Activated CD8-positive, alpha-beta memory T cell treated with anti-CD3 and anti-CD28 coated beads, Interleukin-2, amount 50 U/mL, for 48 hours (primary cell): ENCODE results near the gene KCNMB2.
"Not testable (repeated sequence)": the region's sequence is repeated elsewhere in the genome, so short reads cannot be mapped to it uniquely, and the experiment has no call there.

ENCODE experiments used
- DNase-seq: peaks from one replicate; pipeline ENCODE4 v3.0.0-alpha.2; 2020

KCNMB2 gene

DNA sequence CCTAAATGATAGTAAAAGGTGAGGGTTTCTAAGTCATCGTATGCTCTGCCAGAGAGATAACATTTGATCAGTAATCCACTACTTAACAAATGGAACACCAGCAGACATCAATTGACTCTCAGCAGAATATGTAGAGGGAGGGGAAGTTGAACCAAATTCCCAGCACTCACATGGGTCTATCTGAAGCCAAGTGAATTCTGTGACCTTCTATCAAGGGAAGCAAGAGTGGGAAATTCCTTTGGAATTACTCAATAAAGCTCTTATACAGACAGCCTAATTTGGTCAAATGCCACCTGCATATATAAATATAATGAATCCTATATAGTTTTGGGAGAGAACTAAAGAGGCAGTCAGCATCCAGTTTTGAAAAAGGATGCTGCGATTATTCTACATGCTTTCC is 15.8 kb upstream of the KCNMB2 start:
- DNase-seq = no peak

DNA sequence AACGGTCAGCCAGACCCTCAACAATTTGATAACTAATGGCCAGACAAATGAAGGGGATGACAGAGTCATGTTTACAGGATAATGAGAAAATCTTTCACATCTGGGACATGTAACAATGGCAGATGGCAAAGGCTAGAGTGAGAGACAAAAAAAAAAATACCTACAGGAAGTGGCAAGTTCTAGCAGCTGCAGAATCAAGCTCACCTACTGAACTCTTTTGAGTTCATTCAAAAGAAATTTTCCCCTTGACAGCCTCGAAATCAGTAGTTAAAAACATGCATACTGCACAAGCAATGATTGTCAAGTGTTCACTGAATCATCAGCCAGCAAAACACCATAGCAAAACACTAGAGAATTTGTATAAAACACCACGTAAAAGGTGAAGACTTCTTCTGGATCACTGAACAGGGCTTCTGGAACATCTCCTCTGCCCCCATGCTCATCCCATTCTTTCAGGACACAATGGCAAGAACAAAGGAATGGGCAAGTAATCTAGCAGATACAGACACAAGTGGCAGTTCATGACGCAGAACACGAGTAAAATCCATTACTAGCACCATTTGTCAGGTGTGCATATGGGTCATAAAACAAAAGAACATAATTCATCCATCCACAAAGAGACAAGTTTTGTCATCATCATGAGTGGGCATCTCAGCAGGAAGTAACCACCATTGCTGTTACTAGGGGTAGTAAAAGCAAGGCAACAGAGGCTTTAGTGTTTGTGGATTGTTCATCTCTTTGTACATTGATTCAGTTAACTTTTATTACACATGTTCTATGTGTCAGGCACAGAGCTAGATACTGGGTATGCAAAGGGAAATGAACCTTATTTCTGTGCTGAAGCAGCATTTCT is 13.8 kb upstream of the KCNMB2 start:
- DNase-seq = no peak

DNA sequence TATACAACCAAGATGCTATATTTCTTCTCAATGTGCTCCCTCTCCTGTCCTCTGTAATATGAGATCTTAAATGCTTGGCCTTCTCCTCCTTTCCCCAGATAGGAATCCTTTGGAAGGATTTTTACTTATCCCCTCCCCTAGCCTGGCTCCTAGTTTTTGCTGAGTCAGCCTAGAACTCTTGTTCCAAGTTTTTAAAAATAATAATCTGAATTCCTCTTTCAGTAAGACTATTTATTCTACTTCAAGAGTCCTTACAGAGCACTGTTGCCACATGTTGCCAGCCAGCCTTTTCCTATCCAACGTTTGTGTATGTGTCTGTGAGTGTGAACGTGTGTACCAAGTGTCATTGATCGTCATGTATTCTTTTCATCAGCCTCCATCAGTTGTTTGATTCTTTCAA is 11.0 kb upstream of the KCNMB2 start:
- DNase-seq = no peak

DNA sequence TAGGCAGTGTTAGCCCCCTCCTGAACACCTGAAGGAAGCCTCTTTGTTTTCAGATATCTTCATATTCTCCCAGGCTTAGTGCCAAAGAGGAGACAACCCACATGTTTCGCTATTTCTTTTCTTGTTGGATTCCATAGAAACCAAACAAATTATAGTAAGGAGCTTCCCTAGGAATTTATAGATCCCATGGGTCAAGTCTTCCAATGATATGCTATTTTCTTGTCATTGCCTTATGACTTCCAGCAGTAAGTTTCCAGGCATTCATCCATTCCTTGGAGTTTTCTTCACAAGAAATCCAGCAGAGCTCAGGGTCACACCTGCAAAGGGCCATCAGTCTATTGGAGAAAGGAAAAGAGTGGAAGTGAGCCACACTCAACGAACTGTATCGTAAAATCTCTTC is 9.9 kb upstream of the KCNMB2 start:
- no peak for DNase-seq

DNA sequence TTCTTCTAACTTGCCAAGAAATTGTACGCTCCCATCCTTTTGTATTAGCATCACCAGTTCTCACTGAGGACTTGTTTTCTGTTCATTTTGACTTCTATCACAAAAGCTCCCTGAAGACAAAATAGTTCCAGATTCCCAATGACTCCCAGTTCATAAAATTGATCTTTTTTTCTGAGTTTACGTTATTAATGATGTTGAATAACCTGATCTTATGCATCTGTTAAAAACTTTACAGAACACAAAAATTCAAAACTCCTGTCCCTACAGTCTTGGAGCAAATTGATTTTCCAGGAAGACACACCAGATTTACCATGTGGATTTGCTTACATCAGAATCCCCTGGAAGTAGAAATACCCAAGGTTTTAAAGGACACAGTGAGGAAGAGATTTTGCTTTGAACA is 8.3 kb upstream of the KCNMB2 start:
- no peak for DNase-seq

DNA sequence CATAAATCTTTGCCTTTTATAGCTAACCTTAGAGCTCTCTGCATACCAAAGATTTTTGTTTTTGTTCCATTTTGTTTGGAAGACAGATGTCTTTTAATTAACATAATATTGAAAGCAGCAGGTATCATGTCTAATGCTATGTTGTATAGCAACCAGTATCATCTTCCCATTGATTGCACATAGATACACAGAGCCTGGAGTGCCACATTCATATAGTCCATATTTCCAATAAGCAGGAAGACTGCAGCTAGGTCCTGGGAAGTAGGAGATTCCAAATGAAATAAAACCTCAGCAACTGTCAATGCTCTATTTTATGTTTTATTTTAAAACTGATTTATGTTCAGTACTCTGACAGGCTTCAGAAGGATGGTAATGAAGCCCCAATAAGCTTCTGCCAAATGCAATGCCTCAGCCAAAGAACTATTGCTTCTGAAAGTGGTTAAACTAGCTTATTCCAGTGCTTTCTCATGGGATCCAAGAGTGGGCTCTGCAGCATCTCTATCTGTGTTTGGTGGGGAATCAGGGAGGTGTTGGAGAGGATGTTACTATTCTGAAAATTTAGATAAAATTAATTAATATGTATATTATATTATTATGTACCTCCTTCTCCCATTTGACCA is 6.5 kb upstream of the KCNMB2 start:
- no peak for DNase-seq

DNA sequence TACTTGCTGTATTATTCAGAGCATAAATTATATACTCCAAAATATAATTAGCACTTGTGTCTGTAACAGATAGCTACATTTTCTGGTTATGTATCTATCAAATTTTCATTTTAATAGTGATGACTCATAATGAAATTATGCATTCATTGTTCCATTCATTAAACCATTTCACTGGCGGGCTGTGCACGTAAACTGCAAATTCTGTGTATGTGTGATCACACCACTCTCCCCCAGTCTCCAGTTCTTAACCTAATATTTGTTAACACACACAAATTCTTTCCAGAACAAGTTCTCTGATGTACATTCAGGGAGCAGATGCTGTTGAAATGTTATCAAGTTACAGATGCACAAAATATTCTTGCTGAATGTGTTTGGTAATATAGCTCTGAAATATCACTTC is 3.8 kb upstream of the KCNMB2 start:
- DNase-seq = no peak

DNA sequence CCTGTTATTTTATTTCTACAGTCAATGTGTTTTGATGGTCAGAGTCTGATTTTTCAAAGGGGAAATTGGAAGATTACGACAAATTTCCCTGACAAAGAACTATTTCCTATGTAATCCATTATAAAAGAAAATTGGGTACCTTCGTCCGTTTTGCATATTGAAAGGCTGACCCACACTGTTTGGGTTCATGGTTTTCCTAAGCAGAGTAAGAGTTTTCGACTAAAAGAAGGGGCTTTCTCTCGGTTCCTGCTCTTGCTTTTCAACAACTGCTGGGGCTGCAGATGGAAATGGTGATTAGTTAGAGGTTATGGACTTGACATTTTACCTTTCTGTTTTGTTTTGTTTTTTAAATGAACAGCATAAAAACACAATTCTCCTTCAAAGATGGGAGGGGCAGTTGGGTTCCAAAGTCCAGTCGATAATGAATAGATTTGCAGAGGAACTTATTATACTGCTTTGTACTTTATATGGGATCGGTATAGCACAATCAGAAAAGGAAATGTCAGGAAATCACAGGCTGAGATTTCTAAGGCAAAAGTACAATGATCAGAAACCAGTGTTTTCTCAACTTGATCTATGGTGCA is 978 bp downstream of the KCNMB2 start:
- no peak for DNase-seq

DNA sequence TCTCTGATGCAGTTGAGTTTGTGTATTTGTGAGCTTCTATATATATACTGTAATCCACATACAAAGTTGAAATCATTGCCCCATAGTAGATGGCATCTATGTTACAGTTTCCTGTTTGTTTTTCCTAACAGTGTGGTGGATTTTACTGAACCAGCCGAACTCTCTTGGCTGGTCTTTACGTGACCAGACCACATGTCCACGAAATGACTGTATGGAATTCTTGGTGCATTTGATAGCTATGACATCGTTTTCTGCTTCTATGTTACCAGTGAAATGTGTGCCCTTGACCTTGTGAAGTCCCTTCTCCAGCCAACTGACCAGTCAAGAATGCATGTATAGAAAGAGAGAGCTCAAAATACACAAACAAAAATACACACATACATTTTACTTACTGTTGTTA is 1.8 kb downstream of the KCNMB2 start:
- no peak for DNase-seq

DNA sequence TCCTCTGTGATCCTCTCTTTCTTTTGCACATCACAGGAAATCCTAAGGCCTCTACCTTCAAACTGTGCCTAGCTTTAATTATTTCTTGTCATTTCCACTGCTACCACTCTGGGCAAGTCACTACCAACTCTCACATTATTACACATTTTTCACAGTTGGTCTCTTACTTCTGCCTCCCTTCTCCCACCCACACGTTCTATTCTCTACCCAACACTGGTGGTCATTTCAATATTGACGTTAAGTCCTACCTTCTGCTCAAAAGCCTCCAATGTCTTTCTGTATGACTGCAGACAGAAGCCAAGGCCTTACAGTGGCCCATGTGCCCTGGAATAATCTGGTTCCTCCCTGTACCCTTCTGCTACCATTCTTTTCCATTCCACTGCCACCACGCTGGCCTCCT is 3.9 kb downstream of the KCNMB2 start:
- DNase-seq = no peak

DNA sequence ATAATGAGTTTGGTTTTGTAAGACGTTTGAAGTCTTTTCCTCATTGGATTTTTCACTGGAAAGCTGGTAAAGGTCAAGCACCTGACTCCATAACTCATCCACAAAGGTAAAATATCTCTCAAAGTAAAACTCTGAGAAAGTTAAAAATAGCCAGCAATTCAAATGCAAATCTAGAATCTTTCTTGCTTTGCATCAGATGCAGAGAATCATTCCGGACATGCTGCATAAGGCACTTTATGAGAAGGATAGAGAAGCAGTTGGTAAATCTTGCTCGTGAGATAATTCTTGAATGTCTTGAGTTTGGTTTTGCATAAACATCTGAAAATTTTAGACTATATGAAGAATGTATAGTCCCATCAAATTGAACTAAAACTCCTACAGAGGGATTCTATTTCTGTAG is 9.1 kb downstream of the KCNMB2 start:
- no peak for DNase-seq

DNA sequence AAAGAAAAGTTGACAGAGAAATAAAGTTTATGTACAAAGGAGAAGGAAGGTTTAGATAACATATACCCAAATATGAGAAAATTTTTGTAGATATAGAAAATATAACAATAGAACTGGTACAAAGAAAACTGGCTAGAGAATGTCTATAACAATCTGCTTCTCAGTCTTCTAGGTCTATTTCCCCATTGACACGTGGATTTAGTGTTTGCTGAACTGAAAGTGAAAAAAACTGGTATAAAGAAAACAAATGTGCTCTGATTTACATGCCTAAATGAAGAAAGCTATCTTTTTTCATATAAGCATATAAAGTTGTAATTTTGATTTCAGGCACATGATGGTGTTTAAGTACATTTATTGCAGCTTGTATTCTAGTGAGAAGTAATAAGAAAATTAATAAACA is 9.8 kb downstream of the KCNMB2 start:
- no peak for DNase-seq

DNA sequence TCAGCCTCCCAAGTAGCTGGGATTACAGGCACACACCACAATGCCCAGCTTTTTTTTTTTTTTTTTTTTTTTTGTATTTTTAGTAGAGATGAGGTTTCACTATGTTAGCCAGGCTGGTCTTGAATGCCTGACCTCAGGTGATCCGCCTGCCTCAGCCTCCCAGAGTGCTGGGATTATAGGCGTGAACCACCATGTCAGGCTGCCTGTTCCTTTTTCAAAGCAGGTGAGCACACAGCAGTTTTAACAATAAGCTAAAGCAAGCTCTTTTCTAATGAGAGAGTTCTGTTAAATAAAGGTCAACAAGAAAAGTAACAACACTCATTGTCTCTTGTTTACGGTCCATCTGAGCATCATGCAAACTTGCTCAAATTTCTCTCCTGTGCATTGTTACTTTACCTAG is 13.2 kb downstream of the KCNMB2 start:
- not testable (repeated sequence) for DNase-seq

DNA sequence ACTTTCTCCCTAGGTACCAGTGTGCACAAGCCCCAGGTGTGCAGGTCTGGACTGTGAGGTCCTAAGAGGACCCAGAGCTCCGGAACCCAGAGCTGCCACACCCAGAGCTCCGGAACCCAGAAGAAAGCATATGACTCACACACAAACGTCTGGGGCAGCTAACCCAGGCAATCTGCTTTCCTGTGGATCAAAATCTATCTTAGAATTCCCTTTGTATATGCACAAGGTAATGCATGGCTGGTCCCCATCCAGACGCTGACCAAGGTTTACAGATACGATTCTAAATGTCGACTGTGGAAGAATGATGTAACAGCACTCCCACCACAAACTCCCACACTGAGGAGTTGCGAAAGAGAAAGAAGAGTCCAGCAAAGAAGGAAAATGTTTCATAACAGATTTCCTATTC is 15.7 kb downstream of the KCNMB2 start:
- DNase-seq = no peak

DNA sequence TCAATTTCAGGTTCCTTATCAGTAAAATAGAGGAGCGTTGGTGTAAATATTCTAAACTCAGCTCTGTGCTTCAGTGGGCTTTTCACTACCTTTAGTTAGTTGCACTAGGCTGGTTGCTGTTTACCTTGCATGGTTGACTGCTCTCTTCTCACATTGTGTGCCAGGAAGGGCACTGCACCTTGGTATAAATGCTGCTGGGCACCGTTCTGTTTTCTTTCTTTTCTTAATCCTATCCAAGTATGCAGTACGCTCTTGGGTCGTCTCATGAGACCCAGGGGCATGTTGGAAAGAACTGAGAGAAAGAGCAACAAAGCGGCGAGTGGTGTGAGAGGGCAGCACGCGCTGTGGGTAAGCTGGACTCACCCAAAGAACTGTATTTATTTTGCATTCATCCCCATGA is 22.4 kb downstream of the KCNMB2 start:
- DNase-seq = no peak

DNA sequence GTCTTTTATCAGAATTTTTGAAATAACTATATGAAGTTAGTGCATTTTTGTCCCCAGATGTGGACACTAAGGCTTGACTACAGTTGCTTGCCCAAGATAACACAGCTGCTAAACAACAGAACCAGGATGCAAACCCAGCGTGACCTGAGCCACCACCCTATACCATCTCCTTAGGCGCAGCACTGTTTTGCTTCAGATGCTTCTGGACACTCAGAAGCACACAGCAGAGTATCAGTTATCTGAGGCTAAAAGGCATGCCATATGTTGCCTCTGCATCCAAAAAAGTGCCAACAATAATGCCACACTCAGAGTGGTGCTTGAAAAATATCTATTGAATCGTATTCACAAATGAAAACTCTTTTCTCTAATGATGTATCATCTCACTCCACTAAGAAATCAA is 24.5 kb downstream of the KCNMB2 start:
- no peak for DNase-seq

DNA sequence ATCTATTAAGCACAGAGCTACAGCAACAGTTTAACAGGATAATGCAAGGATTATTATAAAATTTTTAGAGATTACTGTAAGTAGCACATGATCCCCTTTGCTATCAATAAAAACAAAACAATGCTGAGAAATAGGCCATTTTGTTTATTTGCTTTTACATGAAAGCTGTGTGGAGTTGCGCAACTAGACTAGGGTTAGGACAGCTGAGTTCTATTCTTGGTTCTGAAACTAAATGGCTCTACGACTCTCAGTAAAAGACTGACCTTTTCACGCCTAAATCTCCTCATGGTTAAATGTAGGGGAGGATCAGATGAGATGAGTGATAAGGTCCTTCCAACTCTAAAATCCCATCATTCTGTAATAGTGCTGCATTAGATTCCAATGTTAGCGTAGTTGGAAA is 25.0 kb downstream of the KCNMB2 start:
- DNase-seq = no peak

DNA sequence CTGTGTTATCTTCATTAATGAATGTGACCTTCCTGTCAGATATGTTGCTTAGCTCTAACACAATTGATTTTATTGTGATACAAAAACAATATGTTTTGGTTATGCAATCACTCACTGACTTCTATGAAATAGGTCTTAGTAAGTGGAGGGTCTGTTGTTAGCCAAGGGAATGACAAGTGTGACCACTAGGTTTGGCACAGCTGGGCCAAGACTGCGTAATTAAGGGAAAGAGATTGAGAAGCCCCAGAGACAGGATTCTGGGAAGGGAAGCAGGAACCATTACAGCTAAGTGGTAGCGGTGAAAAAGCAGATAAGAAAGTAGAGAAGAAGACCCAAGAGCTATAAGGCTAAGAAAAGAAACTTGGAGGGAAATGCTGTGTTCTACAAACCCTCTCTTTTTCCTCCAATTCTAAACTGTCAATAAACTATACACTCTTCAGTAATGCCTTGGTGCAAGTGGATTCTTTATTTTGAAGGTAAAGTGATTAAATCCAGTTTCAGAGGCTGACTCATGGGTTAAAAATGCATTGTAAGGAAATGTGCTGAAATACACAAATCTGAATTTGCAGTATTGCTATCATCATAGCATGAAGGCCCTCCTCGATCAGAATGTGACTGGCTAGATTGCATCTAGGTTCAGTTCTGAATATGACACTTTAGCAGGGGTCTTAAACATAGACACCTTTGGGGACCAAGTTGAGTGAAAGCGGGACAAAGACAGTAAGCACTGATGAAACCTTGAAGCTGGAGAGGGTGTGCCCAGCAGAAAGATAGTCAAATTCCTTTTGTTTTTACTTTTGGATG is 26.1 kb downstream of the KCNMB2 start:
- no peak for DNase-seq

DNA sequence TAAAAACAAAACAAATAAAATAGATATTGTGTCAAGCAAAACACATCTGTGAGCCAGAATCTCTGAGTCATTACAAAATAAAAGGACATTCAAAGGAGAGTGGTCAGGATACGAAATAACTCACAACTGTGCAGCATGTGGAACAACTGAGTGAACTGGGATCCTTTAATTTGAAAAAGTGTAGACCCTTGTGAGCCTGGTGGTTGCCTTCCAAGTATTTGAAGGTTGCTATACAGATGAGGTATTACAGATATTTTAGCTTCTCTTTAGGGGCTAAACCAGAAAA is 26.7 kb downstream of the KCNMB2 start:
- no peak for DNase-seq

DNA sequence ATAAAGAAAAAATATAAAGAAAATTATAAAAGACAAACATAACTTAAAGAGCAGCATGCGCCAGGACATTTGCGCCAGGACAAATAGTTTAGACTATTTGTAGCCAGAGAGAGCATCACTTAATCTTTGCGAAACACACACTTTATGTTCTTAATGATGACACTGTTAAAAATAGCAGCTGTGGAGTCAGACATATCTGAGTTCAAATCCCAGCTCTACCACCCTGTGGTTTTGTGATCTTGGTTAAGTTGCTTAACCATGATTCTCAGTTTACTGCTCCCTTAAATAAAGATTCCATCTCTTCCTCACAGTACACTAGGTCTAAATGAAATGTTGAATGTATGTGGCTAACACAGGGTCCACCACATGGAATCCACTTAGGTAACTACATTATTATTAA is 31.4 kb downstream of the KCNMB2 start:
- no peak for DNase-seq

DNA sequence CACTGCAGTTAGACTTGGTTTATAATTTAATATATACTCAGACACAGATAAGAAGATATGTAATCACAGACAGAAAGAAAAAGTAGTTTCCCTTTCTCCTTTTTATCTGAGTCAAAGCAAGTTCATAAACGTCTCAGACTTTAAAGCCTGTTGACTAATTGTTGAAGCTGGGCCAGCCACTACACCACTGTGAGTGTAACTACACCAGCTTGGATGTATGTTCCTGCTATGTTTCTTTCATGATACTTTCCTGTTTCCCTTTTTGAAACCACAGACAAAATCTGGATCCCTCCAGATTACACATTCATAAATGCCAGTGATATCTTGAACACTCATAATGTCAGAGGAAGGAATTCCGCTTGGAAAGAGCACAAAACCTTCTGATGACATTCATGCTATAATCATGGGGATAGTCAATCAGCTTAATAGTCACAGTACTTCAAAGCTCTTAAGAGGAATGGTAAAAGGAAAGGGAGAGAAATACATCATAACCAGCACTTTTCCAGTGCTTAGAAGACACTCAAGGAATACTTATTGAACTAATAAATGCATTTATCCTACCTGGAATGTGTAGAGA is 32.0 kb downstream of the KCNMB2 start:
- DNase-seq = no peak

DNA sequence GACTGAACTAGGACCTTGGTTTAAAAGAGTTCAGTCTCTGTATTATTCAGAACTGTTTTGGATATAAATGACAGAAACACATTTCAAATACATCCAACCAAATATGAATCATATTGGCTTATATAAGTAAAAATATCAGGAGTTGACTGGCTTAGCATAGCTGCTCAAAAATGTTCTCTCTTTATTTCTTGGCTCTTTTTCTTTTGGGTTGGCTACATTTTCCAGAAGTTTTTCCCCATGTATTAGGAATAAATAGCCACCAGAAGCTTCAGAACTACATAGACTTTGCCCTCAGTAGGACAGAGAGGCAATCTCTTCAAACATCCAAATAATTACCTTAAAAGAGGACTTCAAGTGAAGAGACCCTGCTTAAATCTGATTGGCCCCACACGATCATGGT is 32.7 kb downstream of the KCNMB2 start:
- no peak for DNase-seq

DNA sequence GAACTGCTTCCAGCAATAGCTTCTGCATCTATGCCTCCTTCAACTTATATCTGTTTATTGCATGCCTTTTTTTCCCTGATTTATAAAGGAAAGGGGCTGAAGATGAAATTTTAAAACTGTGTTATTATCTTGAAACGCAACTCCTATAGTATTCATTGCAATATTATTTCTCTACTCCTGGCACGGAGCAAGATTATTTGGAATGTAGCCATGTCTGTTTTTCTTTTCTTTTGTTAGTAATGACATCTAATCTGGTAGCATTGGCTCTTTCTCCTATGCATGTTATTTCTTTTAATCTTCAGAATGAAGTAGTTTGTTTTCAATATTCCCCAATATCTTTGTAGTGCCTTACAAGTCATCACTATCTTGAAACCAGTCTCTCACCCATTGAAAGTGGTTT is 33.6 kb downstream of the KCNMB2 start:
- no peak for DNase-seq
